HG02610 (cell line): ENCODE results near the gene MYO9A.

ENCODE experiments used
- ATAC-seq: cut with Tn5 transposase; IDR thresholded peaks from one replicate; pipeline ENCODE4 v1.9.1; 2021; ENCODE audit warnings: mild to moderate bottlenecking, moderate library complexity; ENCODE audit not compliant: unreplicated experiment

MYO9A gene

GRCh38 chr15:71811752-71812735 lies 305.9 kb downstream of the MYO9A start:
- no peak for ATAC-seq

- no peak for ATAC-seq
Observed at GRCh38 chr15:71811036-71811736, 306.8 kb downstream of the MYO9A start.

GRCh38 chr15:71810256-71811035 lies 307.5 kb downstream of the MYO9A start, which contains the start of gene NR2E3:
Gene NR2E3, plus strand, starts transcription at chr15:71810554. Its CDS starts 190 bp downstream, at chr15:71810744.
- no peak for ATAC-seq

- ATAC-seq, result no peak
Observed at GRCh38 chr15:71809346-71809745, 308.6 kb downstream of the MYO9A start.

- ATAC-seq, result no peak
Observed at GRCh38 chr15:71808311-71809020, 309.5 kb downstream of the MYO9A start.

GRCh38 chr15:71807691-71808091 lies 310.3 kb downstream of the MYO9A start:
- no peak for ATAC-seq

- ATAC-seq, result no peak
Observed at GRCh38 chr15:71807125-71807629, 310.8 kb downstream of the MYO9A start.

- ATAC-seq, result no peak
Observed at GRCh38 chr15:71806452-71806931, 311.5 kb downstream of the MYO9A start.

GRCh38 chr15:71804695-71805470 lies 313.1 kb downstream of the MYO9A start:
- ATAC-seq, result no peak

- ATAC-seq, result no peak
Observed at GRCh38 chr15:71804226-71804625, 313.7 kb downstream of the MYO9A start.

GRCh38 chr15:71802770-71803169 lies 315.2 kb downstream of the MYO9A start:
- ATAC-seq, result no peak

GRCh38 chr15:71801935-71802655 lies 315.9 kb downstream of the MYO9A start:
- no peak for ATAC-seq

GRCh38 chr15:71800835-71801745 lies 316.9 kb downstream of the MYO9A start:
- ATAC-seq, result no peak

- no peak for ATAC-seq
Observed at GRCh38 chr15:71800190-71800589, 317.8 kb downstream of the MYO9A start.

GRCh38 chr15:71798641-71799040 lies 319.3 kb downstream of the MYO9A start:
- ATAC-seq, result no peak

- no peak for ATAC-seq
Observed at GRCh38 chr15:71792521-71792920, 325.4 kb downstream of the MYO9A start.

- ATAC-seq, result no peak
Observed at GRCh38 chr15:71791975-71792374, 326.0 kb downstream of the MYO9A start.

GRCh38 chr15:71790081-71790480 lies 327.9 kb downstream of the MYO9A start:
- ATAC-seq, result no peak
